AG04450 (cell line): ENCODE results near the gene ACTR10. TPM values are rescaled to one million over a fixed set of nuclear protein-coding genes. Genes with fewer than 3 reads are reported as not detected.

ENCODE experiments used
- CTCF ChIA-PET: fragments of 300-600, 350-600 bp; formaldehyde crosslinking; extraction: SDS; loops from one replicate; lab custom pipeline; 2022; ENCODE audit warnings: antibody characterized with exemption, inconsistent platforms; lab: Charles Lee
- POLR2A ChIA-PET: fragments of 350-600 bp; formaldehyde crosslinking; extraction: SDS; loops from one replicate; lab custom pipeline; 2021; ENCODE audit warnings: antibody characterized with exemption, inconsistent platforms; lab: Yijun Ruan, JAX
- DNase-seq: peaks from one replicate; pipeline ENCODE4 v3.0.0-alpha.2; 2011; ENCODE audit warnings: low read depth, low spot score
- H3K27ac ChIP-seq: one replicate; pipeline ENCODE4 v1.5.1; 2012; ENCODE audit warnings: low read depth, low read length, control low read depth
- H3K27me3 ChIP-seq: one replicate; pipeline ENCODE4 v1.6.0; 2012; ENCODE audit warnings: low read length; ENCODE audit not compliant: control insufficient read depth, insufficient read depth
- H3K4me3 ChIP-seq: 2 replicates; pipeline ENCODE4 v1.5.1; 2011; ENCODE audit warnings: mild to moderate bottlenecking, low read depth, low read length, control low read depth
- H3K9me3 ChIP-seq: 2 replicates; pipeline ENCODE4 v1.5.1; 2012; ENCODE audit warnings: low read length; ENCODE audit not compliant: control insufficient read depth, insufficient read depth
- CTCF ChIP-seq: IDR thresholded peaks from 2 replicates; pipeline ENCODE4 v1.5.1; 2011; ENCODE audit warnings: low read depth, low read length, control low read depth, inconsistent platforms
- polyA plus RNA-seq: library from polyadenylated mRNA; depleted of rRNA; stranded (reverse); fragments of >200 nt; gene quantifications from 2 replicates; pipeline ENCODE4 v1.2.3, GENCODE V29; 2011

ACTR10 gene
- polyA plus RNA-seq, 1 experiment, result 142 TPM

DNA sequence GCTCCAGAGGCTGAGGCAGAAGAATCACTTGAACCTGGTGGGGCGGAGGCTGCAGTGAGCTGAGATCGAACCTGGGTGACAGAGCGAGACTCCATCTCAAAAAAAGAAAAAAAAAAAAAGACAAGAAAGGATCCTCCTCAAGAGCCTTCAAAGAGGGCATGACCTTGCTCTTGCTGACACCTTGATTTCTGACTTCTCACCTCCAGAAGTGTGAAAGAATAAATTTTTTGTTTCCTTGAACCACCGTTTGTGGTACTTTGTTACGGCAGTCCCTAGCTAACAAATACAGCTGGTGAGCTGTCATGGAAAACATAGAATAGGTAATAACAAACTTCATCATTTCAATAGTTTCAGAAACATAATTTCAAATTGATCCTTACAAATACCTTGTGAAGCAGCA, 1.9 kb upstream of the ACTR10 start:
- POLR2A ChIA-PET, result no interaction called here
- H3K4me3 ChIP-seq, result no peak overlapping the region
- H3K27ac ChIP-seq, result no peak overlapping the region
- TF ChIP-seq CTCF, result no peak
- no peak for DNase-seq
- CTCF ChIA-PET, result interaction anchor here (0.6 to 2.1 kb wide), 2 partner anchors 50 to 90 kb away, joined by 3 to 14 read pairs; no protein-coding TSS in a partner anchor
- peaks cover 10% of the 10 kb centered on the region for H3K27me3 ChIP-seq
- H3K9me3 ChIP-seq, result no peaks in the 10 kb centered on the region; the same call in 1 of the 2 replicates

GRCh38 chr14:58200480-58200841, 512 bp downstream of the ACTR10 start:
- peak overlapping the region; percentile 87 for H3K4me3 ChIP-seq
- DNase-seq, result no peak
- no peak for TF ChIP-seq CTCF
- ChIA-PET CTCF (no interaction called here), POLR2A (interaction anchor here (1.2 kb wide), 1 partner anchor 39 kb away, joined by 3 read pairs; no protein-coding TSS in a partner anchor)
- H3K9me3 ChIP-seq, result no peaks in the 10 kb centered on the region; the same call in 1 of the 2 replicates
- no peaks in the 10 kb centered on the region for H3K27me3 ChIP-seq
- peak overlapping the region; percentile 87 for H3K27ac ChIP-seq

DNA sequence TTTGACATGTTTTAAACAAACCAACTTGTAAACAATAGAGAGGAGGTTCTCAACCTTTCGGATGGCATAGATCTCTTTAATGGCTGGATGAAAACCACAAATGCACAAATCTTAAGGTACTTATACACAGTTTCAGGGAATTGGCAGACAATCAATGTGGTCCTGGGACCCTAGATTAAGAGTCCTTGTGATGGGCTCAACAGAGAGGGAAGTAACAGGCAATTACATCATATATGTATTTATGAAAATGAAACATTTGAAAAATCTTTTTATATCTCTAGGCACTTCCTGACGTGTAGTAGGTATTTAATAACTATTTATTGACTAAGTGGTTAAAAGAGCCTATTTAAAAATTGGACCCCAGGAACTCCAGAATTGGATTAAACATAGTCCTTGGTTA, 897 bp downstream of the ACTR10 start:
- H3K4me3 ChIP-seq, result peak overlapping the region; percentile 87
- ChIA-PET CTCF (no interaction called here), POLR2A (interaction anchor here (1.2 kb wide), 1 partner anchor 39 kb away, joined by 3 read pairs; no protein-coding TSS in a partner anchor)
- H3K27me3 ChIP-seq, result no peaks in the 10 kb centered on the region
- H3K9me3 ChIP-seq, result no peaks in the 10 kb centered on the region; the same call in 1 of the 2 replicates
- H3K27ac ChIP-seq, result peak overlapping the region; percentile 25
- no peak for DNase-seq
- TF ChIP-seq CTCF, result no peak

- no peak for TF ChIP-seq CTCF
Measured at GRCh38 chr14:58213176-58213575, 13.2 kb downstream of the ACTR10 start.

DNA sequence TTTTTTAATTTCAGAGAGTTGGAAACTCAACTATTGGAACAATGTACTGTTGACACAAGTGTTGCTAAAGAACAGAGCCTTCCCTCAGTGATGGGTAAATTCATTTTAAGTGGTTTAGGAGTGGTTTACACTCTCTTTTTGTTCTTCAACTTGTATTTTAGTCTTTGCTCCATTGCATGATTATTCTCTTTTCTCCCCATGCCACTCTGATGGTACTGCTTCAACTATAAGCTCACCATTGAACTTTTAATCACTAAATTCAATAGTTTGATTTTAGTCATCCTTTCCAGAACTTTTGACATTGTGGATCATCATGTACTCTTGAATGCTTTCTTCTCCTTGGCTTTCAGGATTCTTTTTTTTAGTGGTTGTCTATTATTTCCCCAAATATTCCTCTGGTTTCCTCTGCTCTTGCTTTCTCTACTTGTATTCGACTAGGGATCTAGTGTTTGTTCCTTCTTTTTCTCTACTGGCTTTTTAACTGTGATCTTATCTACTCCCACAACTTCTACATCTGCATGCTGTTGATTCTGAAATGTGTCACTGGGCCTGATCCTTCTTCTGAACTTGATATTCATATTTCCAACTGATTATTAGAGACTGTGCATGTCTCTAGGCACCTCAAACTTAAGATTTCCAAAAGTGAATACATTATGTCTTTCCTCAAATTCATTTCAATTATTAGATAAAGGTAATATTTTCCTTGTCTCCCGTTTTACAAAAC, 15.4 kb downstream of the ACTR10 start:
- DNase-seq, result no peak
- CTCF ChIA-PET, result no interaction called here
- H3K4me3 ChIP-seq, result no peak overlapping the region
- POLR2A ChIA-PET, result no interaction called here
- no peak overlapping the region for H3K27ac ChIP-seq
- H3K27me3 ChIP-seq, result no peaks in the 10 kb centered on the region
- no peak for TF ChIP-seq CTCF
- H3K9me3 ChIP-seq, result no peaks in the 10 kb centered on the region

More at GRCh38 chr14:58213176-58213575, 13.2 kb downstream of the ACTR10 start:
- Histone ChIP-seq H3K9me3 (no peaks in the 10 kb centered on the region), H3K27me3 (no peaks in the 10 kb centered on the region), H3K4me3 (no peak overlapping the region), H3K27ac (no peak overlapping the region)
- ChIA-PET CTCF (no interaction called here), POLR2A (no interaction called here)
- no peak for DNase-seq
